DMS 273 (cell line): ENCODE measurements around the gene CELA2B.
"Not testable (repeated sequence)": the region's sequence is repeated elsewhere in the genome, so short reads cannot be mapped to it uniquely, and the experiment has no call there.

Experiments
- DNase-seq: peaks from one replicate; lab custom pipeline; 2025; ENCODE audit not compliant: unreplicated experiment; lab: John Stamatoyannopoulos, UW

The CELA2B gene

GRCh38 chr1:15465674-15466073 is 10.2 kb upstream of the CELA2B start:
- no peak for DNase-seq

- not testable (repeated sequence) for DNase-seq
Measured at GRCh38 chr1:15466955-15467625, 8.8 kb upstream of the CELA2B start.

GRCh38 chr1:15468145-15468544 is 7.8 kb upstream of the CELA2B start:
- no peak for DNase-seq

GRCh38 chr1:15469361-15469760 is 6.5 kb upstream of the CELA2B start:
- peak; percentile 57 for DNase-seq

DNA sequence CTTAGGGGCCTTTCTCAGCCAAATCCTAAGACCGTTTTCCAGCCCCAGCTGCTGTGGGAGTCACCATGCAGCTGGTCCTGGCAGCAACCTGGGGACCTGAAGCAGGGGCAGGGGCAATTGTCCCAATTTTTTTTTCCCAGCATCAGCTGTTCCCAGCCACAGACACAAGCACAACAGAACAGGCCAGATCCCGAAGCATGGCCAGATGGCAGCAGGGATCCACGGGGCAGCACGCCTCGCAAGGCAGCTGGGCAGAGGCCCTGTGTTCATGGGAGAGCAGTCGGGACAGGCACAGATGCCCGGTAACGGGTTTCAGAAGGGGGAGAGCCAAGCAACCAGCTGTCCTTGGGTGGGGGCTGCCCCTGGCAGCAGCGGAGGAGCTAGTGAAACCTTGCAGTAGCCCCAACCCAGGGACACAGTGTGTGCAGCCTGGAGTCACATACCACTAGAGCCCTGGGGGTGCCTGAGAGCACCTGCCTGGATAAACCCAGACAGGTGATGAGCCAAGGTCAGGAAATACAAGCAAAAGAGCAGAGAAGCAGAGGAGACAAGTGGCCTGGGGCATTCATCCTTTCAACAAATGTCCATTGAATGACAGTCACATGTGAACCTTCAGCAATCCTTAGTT is 6.0 kb upstream of the CELA2B start:
- DNase-seq = peak; percentile 95

- not testable (repeated sequence) for DNase-seq
Measured at GRCh38 chr1:15471067-15471466, 4.8 kb upstream of the CELA2B start.

- DNase-seq = not testable (repeated sequence)
Measured at GRCh38 chr1:15471723-15472122, 4.2 kb upstream of the CELA2B start.

DNA sequence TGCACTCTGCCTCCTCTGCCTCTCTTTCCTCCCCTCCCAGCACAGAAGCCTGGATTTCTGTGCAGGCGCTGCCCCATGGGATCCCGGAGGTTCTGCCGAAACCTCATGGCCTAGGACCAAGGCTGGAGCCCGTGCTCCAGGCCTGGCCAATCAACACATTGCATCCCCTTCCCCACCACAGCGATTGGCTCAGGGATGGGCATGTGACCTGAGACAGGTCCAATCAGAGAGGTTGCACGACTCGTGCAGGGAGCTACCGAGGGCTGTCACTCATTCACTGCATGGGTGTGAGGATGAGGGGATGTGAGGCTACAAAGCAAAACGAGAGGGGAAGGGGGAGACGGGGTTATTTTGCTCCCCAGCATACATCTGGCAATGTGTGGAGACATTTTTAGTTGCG is 3.3 kb upstream of the CELA2B start:
- no peak for DNase-seq

GRCh38 chr1:15476927-15477326 is 1.0 kb downstream of the CELA2B start:
- no peak for DNase-seq

DNA sequence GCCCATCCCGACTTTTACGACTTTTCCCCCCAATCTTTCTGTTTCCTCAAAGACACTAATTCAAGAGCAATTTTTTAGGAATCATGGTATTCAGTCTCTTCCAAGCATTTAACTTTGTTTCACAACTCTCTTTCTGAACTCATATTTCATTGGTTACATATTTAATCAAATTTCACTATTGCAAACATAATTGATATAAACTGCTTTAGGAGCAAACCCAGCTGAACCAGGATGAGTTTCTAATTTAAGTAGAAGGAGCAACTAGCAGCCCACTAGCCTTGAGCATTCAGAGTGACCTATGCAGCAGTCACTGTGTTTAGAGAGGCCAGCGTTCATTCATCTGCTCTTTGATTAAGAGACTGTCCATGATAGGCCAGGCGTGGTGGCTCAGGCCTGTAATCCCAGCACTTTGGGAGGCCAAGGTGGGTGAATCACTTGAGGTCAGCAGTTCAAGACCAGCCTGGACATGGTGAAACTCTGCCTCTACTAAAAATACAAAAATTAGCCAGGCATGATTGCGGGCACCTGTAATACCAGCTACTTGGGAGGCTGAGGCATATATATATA is 1.8 kb downstream of the CELA2B start:
- DNase-seq = no peak

- DNase-seq = no peak
Measured at GRCh38 chr1:15479654-15480347, 3.9 kb downstream of the CELA2B start.

DNA sequence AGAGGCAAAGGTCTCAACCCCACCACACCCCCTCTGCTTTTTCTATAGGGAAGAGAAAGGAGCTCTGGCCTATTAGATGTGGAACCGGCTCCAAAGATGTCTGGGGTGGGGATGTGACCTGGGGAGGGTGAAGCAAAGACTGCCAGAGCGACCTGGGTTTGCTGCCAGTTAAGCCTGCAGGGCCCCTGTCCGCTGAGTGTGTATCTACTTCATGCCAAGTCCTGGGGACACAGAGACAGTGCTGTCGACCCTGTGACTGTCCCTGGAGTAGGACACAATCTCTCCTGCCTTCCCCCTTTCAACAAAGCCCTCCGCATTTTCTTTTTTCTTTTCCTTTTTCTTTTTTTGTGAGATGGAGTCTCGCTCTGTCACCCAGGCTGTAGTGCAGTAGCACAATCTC is 6.6 kb downstream of the CELA2B start:
- DNase-seq = not testable (repeated sequence)

DNA sequence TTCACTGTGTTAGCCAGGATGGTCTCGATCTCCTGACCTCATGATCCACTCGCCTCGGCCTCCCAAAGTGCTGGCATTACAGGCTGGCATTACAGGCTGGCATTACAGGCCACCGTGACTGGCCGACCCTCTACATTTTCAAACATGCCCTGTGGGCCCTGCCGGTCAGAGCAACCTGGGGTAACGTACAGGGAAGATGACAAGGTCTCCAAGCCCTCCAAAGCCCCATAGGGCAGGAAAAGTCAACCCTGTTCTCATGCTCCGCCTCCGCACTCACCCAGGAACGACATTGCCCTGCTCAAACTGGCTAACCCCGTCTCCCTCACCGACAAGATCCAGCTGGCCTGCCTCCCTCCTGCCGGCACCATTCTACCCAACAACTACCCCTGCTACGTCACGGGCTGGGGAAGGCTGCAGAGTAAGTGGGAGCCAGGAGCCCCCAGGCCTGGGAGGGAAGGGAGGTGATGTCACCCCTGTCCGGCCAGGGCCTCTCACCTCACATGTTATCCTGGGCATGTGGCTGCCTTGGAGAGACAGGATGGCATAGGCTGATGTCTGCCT is 7.2 kb downstream of the CELA2B start:
- DNase-seq = not testable (repeated sequence)

- DNase-seq = no peak
Measured at GRCh38 chr1:15483971-15484370, 8.1 kb downstream of the CELA2B start.

DNA sequence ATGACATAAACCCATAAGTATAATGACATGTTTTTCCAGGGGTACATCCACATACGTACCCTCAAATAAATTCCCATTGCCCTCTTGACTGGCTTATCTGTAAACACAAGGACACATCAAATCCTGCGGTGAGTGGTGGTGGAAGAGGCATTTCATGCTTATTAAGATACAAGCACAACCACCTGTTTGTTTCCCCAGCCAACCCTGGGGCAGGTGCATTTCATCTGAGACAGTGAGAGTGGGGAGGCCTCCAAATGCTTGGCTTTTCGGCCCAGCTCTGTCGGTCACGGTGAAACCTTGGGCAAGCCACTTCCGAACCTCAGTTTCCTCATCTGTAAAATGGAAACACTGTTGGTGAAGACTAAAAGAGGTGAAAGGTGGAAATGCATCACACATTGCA is 8.5 kb downstream of the CELA2B start:
- not testable (repeated sequence) for DNase-seq

GRCh38 chr1:15485636-15486035 is 9.7 kb downstream of the CELA2B start:
- DNase-seq = no peak

- not testable (repeated sequence) for DNase-seq
Measured at GRCh38 chr1:15486844-15487610, 11.1 kb downstream of the CELA2B start.

GRCh38 chr1:15488371-15488770 is 12.5 kb downstream of the CELA2B start:
- peak; percentile 40 for DNase-seq

- peak; percentile 94 for DNase-seq
Measured at GRCh38 chr1:15489052-15489736, 13.3 kb downstream of the CELA2B start.

GRCh38 chr1:15491010-15491409 is 15.1 kb downstream of the CELA2B start:
- DNase-seq = not testable (repeated sequence)
